HUDEP-2 (cell line): Measurements from ENCODE around the gene C3orf20.
"Not testable (repeated sequence)": the region's sequence is repeated elsewhere in the genome, so short reads cannot be mapped to it uniquely, and the experiment has no call there.

ENCODE experiments used
- DNase-seq, 76 experiments: peaks; one replicate each; lab custom pipeline; 2025; ENCODE audit not compliant: unreplicated experiment in 76 of 76; lab: John Stamatoyannopoulos, UW

C3orf20 gene

DNA sequence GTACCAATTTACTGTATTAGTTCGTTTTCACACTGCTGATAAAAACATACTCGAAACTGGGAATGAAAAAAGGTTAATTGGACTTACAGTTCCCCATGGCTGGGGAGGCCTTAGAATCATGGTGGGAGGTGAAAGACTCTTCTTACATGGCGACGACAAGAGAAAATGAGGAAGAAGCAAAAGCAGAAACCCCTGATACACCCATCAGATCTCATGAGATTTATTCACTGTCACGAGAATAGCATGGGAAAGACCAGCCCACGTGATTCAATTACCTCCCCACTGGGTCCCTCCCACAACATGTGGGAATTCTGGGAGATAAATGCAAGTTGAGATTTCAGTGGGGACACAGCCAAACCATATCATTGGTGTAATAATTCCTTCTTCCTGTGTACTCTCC is 69.6 kb downstream of the C3orf20 start:
- no peak for DNase-seq

DNA sequence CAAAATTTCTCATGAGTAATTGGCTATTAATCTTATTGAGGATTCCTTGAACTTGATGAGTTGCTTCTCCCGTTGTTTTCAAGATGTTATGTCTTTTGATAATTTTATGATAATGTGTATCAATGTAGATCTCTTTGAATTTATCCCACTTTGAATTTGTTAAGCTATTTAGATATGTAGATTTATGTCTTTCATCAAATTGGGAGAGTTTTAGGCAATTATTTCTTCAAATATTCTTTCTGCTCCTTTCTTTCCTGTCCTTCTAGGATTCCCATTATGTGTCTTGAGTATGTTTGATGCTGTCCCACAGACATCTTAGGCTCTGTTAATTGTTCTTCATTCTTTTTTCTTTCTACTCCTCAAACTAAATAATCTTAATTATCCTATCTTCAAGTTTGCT is 75.7 kb downstream of the C3orf20 start:
- DNase-seq: no peak

GRCh38 chr3:14752979-14753378 is 78.0 kb downstream of the C3orf20 start:
- not testable (repeated sequence) for DNase-seq

DNA sequence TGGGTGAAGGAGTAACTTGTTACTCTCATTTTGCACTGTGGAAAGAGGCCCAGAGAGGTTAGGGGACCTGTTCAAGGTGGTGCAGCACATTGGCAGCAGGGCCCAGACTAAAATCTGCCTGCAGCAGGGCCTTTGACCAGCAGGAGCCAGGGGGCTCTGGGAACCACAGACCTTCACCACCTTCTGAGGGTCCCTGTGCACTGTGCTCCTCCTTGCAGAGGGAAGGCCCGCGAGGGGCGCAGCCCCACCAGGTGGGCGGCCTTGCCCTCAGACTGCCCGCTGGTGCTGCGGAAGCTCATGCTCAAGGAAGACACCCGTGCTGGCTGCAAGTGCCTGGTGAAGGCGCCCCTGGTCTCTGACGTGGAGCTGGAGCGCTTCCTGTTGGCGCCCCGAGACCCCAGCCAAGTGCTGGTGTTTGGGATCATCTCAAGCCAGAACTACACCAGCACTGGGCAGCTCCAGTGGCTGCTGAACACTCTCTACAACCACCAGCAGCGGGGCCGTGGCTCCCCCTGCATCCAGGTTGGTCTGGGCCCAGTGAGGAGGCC is 82.3 kb downstream of the C3orf20 start:
- DNase-seq: no peak

DNA sequence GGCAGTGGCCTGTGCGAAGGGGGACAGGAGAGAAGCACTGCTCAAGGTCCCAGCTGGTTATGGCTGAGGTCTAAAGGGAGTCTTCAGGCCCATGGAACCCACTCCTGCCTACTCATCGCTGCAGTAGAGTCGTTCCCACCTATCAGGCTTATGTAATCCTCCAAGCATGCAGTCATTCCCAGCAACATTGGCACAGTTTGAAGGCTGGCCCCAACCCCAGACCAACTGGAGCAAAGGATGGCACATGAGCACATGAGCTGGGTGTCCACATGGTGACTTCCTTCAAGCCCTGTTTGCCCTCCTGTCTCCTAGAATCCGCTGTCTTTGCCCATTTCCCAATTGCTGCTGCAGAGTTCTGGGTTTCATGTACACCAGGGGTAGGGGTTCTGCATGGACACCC is 83.4 kb downstream of the C3orf20 start:
- DNase-seq: no peak

GRCh38 chr3:14758959-14759358 is 84.0 kb downstream of the C3orf20 start:
- no peak for DNase-seq

DNA sequence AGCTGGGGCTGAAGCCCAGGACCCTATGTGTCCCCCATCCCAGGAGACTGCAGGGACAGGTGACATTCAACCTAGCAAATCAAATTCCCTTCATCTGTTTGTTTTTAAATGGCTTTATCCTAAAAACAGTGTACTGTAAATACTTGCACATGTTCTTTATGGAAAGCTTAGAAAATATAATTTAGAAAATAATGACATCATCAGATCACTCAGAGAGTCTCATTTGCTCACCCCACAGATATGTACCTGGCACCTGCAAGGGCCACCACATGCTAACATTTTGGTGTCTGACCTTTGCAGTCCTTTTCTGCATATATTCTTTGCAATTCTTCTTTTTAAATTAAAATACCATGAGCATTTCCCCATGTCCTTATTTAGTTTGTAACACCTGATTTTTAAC is 85.2 kb downstream of the C3orf20 start:
- no peak for DNase-seq

DNA sequence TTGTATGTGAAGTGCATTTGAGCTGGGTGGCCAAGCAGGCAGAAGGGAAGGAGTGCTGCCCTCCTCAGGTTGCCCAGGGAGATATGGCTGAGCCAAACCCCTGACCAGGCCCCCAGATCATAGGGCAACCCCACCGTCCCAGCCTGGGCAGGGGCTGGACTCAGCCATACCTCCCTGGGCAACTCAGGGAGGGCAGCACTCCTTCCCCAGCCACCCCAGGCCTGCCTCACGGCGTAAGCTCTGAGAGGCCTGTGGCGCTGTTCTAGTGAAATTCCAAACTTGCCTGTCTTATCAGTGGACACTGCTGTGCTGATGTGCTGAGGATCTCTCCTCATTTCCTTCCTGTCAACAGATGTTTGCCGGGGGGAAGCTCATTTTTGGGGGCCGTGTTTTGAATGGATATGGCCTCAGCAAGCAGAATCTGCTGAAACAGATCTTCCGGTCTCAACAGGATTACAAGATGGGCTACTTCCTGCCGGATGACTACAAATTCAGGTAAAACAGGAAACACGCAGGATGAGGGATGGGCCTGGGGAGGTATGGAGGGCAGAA is 86.3 kb downstream of the C3orf20 start:
- no peak for DNase-seq

GRCh38 chr3:14761866-14762265 is 86.9 kb downstream of the C3orf20 start:
- DNase-seq: no peak

DNA sequence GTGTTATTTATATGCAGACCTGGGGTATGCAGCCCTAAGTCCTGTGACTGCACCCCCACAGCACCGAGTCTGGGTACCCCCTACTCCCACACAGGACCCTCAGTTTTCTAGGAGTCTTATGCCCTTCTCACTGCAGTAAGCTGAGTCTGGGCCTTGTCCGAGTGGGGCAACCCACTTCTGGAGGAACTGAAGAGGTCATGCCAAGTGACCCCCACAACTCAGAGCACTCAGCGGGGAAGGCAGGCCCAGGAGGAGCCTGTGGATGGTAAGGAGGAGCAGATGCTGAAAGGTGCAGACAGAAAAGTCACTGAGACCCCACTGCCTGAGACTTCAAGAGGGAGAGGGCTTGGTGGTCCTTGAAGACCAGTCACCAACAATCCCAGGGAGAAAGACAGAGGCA is 87.8 kb downstream of the C3orf20 start:
- DNase-seq: no peak

- no peak for DNase-seq
These were observed 89.6 kb downstream of the C3orf20 start for GRCh38 chr3:14764331-14765059.

- no peak for DNase-seq
These were observed 90.1 kb downstream of the C3orf20 start for GRCh38 chr3:14765060-14765400.

GRCh38 chr3:14765576-14766427 is 90.9 kb downstream of the C3orf20 start:
- DNase-seq: no peak

- DNase-seq: no peak
These were observed 91.7 kb downstream of the C3orf20 start for GRCh38 chr3:14766428-14767244.

DNA sequence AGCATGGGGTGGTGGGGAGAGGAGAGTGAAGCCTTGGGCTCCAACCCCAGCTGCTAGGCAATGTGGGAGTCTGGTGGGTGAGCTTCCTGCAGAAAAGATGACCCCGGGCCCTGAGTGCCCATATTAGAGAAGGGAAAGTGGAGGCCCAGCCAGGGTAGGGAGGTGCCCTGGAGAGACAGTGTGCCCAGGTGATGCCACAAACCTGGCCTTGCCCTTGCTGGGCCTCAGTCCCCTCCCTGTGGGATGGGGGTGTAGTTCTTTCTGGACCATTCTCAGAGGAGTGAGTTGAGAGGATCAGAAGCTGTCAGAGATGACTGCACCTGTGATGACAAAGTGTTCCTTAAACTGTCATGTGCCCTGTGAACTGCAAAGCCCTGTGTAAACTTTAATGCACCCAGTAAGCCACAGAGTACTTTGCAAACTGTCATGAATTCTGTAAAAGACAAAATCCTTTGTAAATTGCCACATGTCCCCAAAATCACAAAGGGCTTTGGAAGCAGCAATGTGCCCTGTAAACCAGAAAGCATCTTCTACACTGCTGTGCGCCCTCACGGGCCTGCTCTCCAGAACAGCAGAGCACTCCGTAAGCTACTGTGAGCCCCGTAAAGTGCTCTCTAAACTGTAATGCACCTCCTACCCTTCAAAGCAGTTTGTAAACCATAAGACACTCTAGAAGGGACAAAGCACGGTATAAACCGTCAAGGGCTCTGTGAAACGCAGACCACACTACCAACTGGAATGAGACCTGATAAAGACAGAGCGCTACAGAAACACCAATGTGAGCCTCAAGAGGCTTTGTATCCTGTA is 92.5 kb downstream of the C3orf20 start:
- no peak for DNase-seq

GRCh38 chr3:14768182-14768790 is 93.3 kb downstream of the C3orf20 start:
- no peak for DNase-seq

- no peak for DNase-seq
These were observed 93.9 kb downstream of the C3orf20 start for GRCh38 chr3:14768881-14769280.

- no peak for DNase-seq
These were observed 94.8 kb downstream of the C3orf20 start for GRCh38 chr3:14769544-14770325.

DNA sequence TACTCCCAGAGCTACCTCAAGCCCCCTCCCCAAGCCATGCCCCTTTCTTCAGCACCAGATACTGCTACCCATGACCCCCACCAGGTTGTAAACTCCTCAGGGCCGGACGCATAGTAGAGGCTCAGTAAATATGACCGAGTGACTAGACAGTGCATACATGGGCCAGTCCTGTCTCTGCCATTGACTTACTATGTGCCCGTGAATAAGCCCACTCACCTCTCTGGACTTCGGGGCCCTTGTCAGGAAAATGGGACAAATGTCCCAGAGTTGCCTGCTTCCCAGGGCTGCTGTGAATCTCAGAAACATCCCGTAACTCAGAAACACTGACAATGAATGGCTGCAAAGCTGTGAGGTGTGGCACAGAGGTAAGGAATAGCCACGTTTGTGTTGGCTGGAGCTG is 95.7 kb downstream of the C3orf20 start:
- DNase-seq: no peak
